Measurements from ENCODE around the gene SRGAP3. TPM values are rescaled to one million over a fixed set of nuclear protein-coding genes. Genes with fewer than 3 reads are reported as not detected.

SRGAP3 gene
- polyA plus RNA-seq, 3 donors: 13.3 to 15.8 (median 15.4) TPM

DNA sequence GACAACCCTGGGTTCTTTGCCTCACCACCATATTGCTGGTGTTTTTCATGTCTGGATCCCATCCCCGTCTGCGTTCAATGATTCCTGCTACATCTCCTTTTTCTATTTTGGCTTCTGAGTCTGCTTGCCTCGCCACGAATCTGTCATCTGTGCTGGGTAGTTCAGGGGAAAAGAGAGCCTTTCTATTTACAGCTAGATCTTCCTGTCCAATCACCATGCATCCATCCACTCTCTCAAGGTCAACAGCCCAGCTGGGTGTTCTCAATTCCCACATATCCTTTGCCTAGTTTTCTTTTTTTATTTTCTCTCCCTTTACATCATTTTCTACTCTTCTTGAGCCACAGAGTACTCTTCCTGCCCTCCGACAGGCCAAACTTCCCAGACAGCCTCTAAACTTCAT, 181.4 kb downstream of the SRGAP3 start:
- peak in 1 of 3 donors; percentile 32 for DNase-seq (ENCODE audit: low read depth in 3 of 3, low spot score in 2 of 3)

DNA sequence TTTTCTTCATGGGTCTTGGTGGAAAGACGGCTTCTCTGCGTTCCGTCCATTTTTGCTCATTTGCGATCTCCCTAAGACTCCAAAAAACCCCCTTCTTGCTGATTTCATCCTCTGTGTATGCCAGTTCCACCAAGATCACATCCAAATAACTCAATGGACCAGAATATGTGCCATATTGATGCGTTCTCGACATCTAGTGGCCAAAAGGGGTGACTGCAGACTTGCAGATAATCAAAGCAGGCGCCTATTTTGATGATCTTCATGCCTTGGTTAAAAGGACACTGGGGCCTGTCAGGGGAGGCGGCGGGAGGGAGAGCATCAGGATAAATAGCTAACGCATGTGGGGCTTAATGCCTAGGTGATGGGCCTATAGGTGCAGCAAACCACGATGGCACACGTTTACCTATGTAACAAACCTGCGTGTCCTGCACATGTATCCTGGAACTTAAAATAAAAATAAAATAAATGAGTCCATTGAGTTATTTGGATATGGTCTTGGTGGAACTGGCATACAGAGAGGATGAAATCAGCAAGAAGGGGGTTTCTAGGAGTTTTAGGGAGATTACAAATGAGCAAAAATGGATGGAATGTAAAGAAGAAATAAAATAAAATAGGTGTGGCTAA, 182.0 kb downstream of the SRGAP3 start:
- no peak for DNase-seq (ENCODE audit: low read depth in 3 of 3, low spot score in 2 of 3)

DNA sequence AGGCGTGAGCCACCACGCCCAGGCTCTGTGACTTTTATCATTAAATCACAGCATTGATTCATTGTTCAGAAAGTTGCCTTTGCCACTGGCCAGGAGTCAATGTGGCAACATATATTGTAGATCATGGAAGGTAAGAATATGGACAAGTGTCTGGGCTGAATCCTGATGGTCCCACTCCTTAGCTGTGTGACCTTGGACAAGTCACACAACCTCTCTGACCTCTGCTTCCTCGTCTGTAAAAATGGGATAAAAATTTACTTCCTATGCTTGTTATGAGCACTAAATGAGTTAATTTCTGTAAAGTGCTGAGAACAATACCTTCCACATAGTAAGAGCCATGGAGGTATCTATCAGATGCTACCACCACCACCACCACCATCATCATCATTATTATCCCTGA, 182.7 kb downstream of the SRGAP3 start:
- no peak for DNase-seq (ENCODE audit: low read depth in 3 of 3, low spot score in 2 of 3)

DNA sequence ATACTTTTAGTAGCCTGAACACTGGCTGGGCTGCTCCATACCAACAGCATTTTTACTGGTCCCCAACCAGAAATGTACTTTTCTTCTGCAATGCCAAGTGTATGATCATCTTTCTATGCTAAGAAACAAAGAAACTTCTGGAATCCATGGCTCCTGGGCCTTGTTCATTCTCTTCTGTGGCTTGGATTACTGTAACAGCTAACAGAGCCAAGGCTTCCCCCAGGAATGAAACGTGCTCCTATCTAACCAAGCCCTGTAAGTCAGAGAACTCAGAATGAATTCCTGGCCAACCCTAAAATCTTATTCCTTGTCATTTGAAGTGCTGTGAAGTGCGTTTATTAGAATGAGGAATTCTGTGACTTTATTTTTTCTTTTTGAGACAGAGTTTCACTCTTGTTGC, 183.3 kb downstream of the SRGAP3 start:
- no peak for DNase-seq (ENCODE audit: low read depth in 3 of 3, low spot score in 2 of 3)

DNA sequence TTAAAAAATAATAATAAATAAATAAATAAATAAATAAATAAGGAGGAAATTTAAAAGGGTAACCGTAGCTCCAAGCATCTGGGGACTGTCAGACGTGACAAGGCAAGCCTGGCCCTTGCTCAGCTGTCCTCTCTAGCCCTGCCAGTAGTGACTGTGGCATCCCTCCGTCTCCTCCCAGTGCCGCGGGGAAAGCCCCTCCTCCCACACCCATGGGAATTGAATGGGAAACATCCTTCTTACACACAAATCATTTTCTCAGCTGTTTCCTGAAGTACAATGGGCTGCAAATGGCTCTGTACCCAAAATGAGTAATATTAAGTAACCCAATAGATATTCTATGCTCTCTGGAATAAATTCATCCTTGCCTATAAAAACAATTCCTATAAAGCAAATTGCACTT, 184.6 kb downstream of the SRGAP3 start:
- no peak for DNase-seq (ENCODE audit: low read depth in 3 of 3, low spot score in 2 of 3)

DNA sequence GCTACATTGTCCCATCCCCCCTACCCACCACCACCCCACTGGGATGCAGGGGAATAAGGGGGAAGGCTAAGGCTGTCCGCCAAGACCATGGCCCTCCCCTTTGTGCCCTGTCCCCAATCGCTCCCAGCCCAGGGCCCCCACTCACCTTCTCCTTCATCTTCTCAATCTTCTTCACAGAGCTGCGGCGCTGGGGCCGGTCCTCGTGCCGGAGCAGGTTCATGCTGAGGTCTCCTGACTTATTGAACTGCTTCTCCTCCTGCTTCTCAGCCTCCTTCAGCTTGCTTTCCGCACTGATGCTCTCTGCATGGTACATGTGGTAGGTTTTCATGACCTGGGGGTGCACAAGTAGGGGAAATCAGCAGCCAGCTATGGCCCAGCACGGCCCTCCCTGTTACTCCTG, 185.2 kb downstream of the SRGAP3 start:
- DNase-seq (ENCODE audit: low read depth in 3 of 3, low spot score in 2 of 3): no peak

DNA sequence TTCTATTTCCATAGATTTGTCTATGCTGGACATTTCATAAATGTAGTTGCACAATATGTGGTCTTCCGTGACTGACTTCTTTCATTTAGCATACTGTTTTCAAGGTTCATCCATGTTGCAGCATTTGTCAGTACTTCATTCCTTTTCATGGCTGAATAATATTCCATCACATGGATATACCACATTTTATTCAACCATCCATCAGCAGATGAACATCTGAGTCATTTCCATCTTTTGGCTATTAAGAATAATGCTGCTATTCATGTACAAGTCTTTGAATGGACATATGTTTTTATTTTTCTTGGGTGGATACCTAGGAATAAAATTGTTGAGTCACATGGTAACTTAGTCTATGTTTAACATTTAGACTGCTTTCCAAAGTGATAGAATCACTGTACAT, 186.9 kb downstream of the SRGAP3 start:
- DNase-seq (ENCODE audit: low read depth in 3 of 3, low spot score in 2 of 3): no peak

DNA sequence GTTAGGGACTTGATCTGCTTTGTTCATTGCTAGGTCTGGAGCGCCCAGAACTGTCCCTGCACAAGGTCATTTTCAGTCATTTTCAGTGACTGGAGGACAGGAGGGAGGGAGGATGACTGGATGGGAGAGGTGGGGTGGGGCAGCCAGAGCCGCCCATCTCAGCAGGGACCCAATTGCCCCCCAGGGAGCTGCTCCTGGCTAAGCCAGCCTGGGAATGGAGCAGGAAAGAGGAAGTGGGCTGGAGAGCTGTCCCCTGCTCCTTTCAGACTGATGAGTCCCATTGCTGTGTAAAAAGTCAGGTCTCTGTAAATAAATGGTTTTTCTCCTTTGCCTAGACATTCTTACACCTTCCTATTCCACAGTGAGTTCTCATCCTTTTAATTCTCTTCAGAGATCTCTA, 187.8 kb downstream of the SRGAP3 start:
- DNase-seq (ENCODE audit: low read depth in 3 of 3, low spot score in 2 of 3): no peak

DNA sequence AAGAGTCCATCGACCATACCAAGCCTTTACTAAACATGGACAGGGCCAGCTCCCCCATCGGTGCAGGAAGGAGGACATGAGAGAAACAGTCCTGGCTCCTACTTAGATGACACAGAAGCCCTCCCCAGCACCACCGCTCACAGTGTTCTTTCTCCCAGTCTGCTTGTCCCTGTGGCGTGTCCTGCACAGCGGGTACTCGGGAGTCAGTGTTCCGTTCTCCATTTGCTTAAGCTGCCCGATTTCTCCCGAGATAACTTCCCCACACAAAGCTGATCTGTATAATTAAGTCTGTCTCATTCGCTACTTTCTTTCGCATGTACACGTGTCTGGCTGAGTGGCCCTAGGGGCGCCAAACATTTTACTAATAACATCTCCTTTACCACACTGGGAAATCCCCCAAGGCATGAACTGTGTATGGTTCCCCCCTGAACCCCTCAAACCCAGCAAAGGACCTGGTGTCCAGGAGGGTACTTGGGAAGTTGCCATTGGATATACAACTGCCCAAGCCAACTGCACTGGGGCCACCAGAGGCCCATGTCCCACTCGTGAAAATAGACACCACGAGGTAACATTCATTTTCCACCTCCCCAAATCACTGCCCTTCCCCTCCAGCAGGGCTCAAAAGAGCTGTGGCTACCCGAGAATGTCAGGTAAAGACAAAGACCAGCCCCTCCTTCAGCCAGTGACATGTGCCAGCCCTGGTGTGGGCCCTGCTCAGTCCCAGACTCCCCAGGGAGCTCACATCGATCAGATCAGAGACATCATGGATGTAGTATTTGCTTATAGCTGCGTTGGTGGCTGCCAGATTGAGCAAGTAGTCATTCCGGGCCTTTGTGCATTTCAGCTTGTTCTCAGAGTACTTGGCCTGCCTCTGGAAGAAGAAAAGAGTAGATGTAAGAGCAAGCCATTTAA, 189.7 kb downstream of the SRGAP3 start:
- DNase-seq (ENCODE audit: low read depth in 3 of 3, low spot score in 2 of 3): no peak

DNA sequence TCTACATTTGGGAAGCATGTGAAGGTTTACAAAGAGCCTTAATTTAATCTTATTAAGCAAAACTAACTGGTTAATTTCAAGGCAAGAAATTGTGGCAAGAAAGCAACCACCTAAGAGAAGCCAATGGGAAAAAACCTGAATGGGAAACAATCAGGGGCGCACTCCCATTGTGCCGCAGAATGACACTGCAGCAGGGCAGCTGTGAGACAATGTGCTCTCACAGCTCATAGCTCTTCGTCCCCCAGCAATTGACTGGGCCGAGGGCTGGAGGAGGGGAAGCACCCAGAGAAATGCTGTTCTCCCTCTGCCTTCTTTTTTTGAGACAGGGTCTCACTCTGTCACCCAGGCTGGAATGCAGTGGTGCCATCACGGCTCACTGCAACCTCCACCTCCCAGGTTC, 192.9 kb downstream of the SRGAP3 start:
- DNase-seq (ENCODE audit: low read depth in 3 of 3, low spot score in 2 of 3): no peak

DNA sequence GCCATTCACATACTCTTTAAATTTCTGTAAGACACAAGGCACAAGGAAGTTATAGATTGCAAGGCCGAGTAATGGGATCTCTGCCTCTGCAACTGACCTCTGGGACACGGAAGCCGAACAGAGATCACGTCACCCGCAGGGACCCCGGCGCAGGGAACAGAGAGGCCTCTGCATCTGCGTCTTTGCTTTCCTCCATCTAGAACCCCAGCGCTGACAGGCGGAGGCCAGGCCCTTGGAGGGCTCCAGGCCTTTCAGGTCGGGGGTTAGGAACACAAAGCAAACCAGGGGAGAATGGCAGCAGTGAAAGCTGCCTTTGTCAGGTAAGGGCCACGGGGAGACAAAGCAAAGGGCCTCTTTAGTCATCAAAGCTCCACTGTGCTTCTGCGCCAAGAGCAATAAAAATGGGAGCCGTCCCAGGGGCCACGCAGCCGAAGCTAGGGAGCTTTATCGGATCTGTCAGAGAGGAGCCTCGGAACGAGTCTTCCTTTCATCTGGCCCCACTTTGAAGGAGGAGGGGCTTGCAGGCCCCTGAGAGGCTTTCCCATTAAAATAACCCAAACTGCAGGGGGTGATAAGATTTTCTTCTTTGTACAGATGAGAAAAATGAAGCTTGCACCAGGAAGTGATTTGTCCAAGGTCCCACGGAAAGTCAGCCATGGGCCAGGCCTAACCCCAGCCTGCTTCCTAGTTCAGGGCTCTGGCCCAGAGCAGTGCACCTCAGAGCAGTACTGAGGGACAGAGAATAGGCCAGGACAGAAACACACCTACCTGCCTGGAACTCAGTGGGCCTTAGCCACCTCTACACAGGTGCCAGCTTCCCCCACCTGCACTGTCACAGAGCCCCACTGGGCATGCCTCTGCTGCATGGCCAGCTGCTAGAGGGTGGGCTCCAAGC, 201.7 kb downstream of the SRGAP3 start:
- no peak for DNase-seq (ENCODE audit: low read depth in 3 of 3, low spot score in 2 of 3)

DNA sequence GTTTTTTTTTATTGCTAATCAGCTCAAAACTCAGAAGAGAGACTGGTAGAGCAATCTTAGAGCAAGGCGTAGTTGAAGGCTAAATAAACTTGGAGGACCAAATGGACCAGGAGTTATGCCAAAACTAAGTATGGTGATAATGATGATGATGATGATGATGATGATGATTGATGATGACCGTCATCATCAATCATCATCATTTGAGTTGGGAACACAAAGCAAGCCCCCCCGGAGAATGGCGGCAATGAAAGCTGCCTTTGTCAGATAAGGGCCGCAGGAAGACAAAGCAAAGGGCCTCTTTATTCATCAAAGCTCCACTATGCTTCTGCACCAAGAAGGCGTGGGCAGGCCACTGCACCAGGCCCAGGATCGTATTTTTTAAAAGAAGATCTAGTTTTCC, 204.1 kb downstream of the SRGAP3 start:
- DNase-seq (ENCODE audit: low read depth in 3 of 3, low spot score in 2 of 3): no peak

DNA sequence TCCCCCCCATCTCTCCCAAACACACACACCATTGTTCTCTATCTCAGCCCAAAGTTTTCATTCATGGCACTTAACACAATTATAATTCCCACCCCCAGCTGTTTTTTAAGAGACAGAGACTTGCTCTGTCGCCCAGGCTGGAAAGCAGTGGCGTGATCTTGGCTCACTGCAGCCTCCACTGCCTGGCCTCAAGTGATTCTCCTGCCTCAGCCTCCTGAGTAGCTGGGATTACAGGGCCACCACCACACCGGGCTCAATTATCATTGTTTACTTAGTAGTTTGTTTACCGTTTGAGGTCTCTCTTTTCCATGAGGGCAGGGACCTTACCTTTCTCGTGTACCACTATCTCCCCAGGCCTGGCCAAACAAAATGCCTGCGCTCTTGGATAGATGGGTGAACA, 206.4 kb downstream of the SRGAP3 start:
- DNase-seq (ENCODE audit: low read depth in 3 of 3, low spot score in 2 of 3): no peak

DNA sequence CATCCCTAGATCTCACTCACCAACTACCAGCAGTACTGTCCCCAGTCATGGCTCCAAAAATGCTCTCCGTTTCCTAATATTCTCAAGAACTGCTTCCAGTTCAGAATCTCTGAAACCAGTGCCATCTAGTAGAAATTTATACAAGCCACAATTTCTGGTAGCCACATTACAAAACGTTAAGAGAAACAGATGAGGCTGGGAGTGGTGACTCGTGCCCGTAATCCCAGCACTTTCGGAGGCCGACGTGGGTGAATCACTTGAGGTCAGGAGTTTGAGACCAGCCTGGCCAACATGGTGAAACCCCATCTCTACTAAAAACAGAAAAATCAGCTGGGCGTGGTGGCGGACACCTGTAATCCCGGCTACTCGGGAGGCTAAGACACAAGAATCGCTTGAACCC, 207.8 kb downstream of the SRGAP3 start:
- no peak for DNase-seq (ENCODE audit: low read depth in 3 of 3, low spot score in 2 of 3)

DNA sequence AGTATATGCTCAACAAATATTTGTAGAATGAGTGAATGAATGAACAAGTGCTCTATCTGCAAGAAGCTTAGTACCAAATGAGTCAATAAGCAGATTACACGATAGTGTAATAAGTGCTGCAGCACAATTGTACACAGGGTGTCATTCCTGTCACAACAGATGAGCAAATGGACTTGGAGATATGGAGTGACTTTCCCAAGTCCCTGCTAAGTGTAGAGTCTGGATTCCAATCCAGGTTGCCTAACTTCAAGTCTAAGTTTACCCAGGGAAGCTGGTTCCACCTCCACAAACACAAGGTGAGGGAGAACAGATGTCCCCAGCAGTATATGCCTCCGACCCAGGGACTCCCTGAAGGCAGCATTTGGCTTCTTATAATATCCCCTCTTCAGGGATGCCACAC, 208.4 kb downstream of the SRGAP3 start:
- DNase-seq (ENCODE audit: low read depth in 3 of 3, low spot score in 2 of 3): no peak

DNA sequence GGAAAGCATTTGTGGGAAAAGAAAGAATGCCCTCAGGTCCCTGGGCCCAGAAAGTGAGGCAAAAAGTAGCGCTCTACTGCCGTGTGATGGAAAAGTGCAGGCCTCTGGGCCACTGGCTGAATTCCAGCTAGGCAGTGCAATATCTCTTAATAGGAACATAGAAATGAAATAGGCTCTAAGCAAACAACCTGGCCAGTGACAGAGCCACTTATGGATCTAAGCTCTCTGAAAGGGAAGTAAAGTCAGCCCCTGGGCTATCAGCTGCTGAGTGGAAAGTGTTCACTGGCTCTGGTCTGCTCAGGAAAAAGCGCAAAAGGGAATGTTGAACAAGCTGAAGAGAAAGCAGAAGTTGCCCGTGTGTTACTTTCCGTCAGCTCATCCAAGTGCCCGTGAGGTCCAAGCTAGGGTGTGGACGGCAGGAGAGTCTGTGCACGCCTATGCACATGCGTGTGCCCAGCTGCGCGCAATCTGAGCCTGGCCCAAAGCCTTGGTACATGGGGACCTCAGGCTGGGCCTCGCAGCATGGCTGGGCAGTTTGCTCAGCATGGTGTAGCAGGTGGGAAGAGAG, 212.2 kb downstream of the SRGAP3 start:
- no peak for DNase-seq (ENCODE audit: low read depth in 3 of 3, low spot score in 2 of 3)

DNA sequence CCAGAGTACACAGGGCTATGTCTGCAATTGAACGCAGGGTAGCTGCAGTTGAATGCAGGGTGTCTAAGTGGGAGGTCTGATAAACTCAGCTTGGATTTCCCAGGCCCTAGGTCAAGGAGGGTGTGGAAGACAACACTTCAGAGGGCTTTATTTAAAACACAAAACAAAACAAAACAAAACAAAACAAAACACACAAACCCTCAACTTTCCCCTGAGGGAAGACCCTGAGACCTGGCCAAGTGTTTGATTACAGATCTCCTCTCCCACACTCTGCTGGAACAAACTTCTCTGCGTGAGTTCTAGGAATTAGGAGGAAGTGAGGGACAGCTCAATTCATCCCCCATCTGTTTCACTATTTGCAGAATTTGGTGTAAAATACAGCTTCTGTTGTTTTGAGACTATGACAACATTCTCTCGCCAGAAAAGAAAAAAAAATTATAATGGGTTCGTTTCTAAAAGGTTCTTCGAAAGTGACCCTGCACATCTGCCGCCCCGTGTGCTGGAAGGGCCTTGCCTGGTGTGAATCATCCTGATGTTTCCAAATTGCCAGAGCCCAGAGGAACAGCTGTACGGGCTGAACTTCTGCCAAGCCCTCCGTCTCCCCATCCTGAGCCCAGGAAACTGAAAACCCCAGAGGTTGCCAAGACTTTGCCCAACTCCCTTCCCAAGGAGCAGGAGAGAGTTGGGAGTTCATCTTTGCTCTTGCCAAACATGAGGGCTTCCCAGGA, 212.9 kb downstream of the SRGAP3 start:
- no peak for DNase-seq (ENCODE audit: low read depth in 3 of 3, low spot score in 2 of 3)

DNA sequence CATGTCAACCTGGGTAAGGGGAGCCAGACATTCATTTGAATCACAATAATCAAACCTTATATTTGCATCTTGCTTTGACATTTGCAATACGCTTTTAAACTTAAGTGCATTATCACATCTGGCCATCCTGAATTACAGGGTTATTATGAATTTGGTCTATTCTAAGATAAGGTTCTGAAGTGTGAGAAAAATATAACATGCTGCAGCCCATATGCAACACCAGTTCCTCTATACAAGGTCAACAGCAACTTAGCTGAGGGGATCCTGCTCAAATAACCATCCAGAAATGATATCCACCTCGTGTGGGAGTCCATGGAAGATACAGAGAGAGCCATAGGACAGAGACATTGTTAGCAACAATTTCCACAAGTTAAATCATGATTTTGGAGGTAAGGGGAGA, 213.5 kb downstream of the SRGAP3 start:
- no peak for DNase-seq (ENCODE audit: low read depth in 3 of 3, low spot score in 2 of 3)

DNA sequence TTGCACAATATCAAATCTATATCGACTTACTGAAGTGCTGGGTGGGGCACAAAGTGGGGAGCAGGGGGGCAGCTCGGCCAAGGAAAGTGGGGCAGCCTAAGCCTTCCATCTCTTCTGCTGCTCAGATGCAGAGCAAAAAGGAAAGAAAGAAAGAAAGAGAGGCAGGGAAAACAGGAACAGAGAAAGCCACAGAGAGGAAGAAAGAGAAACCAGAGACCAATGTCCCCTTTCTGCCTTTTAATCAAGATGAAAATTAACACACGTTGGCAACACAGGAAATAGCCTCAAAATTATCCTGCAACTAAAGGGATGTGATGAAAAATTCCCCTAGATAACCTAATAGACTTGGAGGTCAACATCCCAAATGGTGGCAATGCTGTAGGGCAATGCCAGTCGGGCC, 214.0 kb downstream of the SRGAP3 start:
- no peak for DNase-seq (ENCODE audit: low read depth in 3 of 3, low spot score in 2 of 3)

DNA sequence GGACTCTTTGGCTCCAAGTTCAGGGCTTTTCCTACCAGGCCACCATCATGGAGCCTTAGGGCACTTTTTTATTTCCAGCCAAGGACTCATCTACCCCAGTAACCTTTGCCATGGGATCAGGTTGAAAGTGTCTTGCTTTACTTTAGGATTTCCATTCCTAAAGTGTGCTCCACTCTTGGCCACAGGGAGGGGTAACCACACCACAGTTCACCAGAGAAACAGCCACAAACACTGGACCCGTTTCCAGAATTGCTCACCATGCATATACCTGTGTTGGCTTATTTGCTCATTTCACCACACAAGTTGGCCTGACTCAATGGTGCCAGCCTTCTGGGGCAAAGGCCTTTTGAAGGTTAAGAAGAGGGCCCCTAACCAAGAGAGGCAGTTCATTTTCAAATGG, 215.6 kb downstream of the SRGAP3 start:
- DNase-seq (ENCODE audit: low read depth in 3 of 3, low spot score in 2 of 3): no peak

All from right renal cortex interstitium (tissue), 3 donors.